SK-N-SH (cell line): ENCODE results near the gene QSOX1.

Experiments used
- EP300 ChIP-seq, 2 experiments: IDR thresholded peaks; 2 replicates each; pipeline versions ENCODE4 v1.4.0 to v1.6.1; 2012; ENCODE audit warnings: borderline replicate concordance in 1 of 2, low read depth in 1 of 2, low read length in 1 of 2
- EZH2phosphoT487 ChIP-seq: fragments of 200-600 bp; sonication (generic); IDR thresholded peaks from 2 replicates; pipeline ENCODE4 v1.6.1; 2017; ENCODE audit warnings: low read depth, mixed run types, mild to moderate bottlenecking, antibody characterized with exemption, moderate library complexity, borderline replicate concordance
- FOSL2 ChIP-seq: IDR thresholded peaks from 2 replicates; pipeline ENCODE4 v1.4.0; 2012; ENCODE audit warnings: low read depth, mild to moderate bottlenecking, moderate library complexity, borderline replicate concordance
- FOXJ3 ChIP-seq: sonication (generic); formaldehyde crosslinking; IDR thresholded peaks from 2 replicates; pipeline ENCODE4 v1.5.1; 2020; ENCODE audit warnings: mild to moderate bottlenecking, missing genetic modification reagents
- GABPA ChIP-seq: IDR thresholded peaks from 2 replicates; pipeline ENCODE4 v1.4.0; 2012; ENCODE audit warnings: low read depth, mild to moderate bottlenecking
- JUND ChIP-seq: IDR thresholded peaks from 2 replicates; pipeline ENCODE4 v1.4.0; 2012
- NRF1 ChIP-seq: IDR thresholded peaks from 2 replicates; pipeline ENCODE4 v1.6.1; 2012; ENCODE audit warnings: low read depth, mild to moderate bottlenecking, low read length
- POLR2AphosphoS5 ChIP-seq: IDR thresholded peaks from 2 replicates; pipeline ENCODE4 v1.6.1; 2012; ENCODE audit warnings: low read depth, low read length
- RFX5 ChIP-seq: IDR thresholded peaks from 2 replicates; pipeline ENCODE4 v1.6.1; 2012; ENCODE audit warnings: mild to moderate bottlenecking, improper control_type of control experiment, low read length
- TF ChIP-seq, protein P1 (sequence below): IDR thresholded peaks from 2 replicates; pipeline ENCODE4 v1.4.0; 2012; ENCODE audit warnings: low read depth, borderline replicate concordance
- TF ChIP-seq, protein P2 (sequence below): fragments of 200-600 bp; sonication (generic); IDR thresholded peaks from 2 replicates; pipeline ENCODE4 v1.6.1; 2017; ENCODE audit warnings: antibody characterized with exemption, mild to moderate bottlenecking, moderate library complexity
- TF ChIP-seq, protein P3 (sequence below): IDR thresholded peaks from 2 replicates; pipeline ENCODE4 v1.4.0; 2012; ENCODE audit warnings: low read depth, borderline replicate concordance
- TF ChIP-seq, protein P4 (sequence below): IDR thresholded peaks from 2 replicates; pipeline ENCODE4 v1.4.0; 2012; ENCODE audit warnings: low read depth

DNA sequence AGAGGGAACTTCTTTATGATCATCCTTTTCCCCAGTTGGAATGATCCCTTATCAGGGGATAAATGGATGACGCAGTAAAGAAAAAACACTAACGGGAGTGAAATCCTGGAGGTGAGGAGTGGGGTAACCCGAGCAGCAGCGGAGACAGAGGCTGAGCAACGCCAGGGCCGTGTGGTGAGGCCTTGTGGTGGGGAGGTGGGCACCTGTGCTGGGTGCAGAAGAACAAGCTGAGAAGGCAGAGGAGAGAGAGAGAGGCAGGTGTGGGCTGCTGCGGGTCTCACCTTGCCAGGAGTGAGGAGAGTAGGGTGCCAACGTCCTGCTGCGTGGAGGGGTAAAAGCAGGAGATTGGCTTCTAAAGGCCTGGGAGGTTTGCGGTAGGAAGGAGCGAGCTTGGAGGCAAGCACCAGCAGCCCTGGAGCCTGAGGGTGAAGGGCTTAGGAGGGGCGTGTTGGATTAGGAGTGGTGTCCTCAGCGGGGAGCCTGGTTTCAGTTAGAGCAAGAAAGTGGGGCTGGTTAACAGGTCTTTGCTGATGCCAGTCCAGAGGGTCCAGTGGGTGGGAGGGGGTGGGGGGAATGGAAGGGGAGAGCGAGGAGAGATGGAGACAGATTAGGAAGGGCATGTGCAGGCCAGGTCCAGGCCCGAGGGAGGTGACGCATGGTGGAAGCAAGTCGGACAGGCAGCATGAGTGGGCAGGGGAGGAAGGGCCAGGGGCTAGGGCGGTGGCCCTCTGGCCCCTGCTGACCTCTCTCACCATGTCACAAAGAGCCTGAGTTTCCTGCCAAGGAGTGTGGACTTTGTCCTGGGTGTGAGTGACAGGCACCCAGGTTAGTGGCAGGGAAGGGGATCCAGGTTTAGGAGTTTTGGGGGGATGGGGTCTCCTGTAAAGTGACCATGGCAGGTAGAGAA lies 38.7 kb downstream of the QSOX1 start:
- TF ChIP-seq EZH2phosphoT487 (no peak), GABPA (no peak), JUND (no peak), NRF1 (no peak), EP300 (IDR thresholded peaks at IDR 0.05; ENCODE audit: borderline replicate concordance in 1 of 2, low read depth in 1 of 2, low read length in 1 of 2) (no peak), POLR2AphosphoS5 (no peak), FOSL2 (no peak), RFX5 (no peak), FOXJ3 (CRISPR knock-in tag) (no peak)
- TF ChIP-seq, protein P1, sequence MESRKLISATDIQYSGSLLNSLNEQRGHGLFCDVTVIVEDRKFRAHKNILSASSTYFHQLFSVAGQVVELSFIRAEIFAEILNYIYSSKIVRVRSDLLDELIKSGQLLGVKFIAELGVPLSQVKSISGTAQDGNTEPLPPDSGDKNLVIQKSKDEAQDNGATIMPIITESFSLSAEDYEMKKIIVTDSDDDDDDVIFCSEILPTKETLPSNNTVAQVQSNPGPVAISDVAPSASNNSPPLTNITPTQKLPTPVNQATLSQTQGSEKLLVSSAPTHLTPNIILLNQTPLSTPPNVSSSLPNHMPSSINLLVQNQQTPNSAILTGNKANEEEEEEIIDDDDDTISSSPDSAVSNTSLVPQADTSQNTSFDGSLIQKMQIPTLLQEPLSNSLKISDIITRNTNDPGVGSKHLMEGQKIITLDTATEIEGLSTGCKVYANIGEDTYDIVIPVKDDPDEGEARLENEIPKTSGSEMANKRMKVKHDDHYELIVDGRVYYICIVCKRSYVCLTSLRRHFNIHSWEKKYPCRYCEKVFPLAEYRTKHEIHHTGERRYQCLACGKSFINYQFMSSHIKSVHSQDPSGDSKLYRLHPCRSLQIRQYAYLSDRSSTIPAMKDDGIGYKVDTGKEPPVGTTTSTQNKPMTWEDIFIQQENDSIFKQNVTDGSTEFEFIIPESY, result no peak
- TF ChIP-seq, protein P2, sequence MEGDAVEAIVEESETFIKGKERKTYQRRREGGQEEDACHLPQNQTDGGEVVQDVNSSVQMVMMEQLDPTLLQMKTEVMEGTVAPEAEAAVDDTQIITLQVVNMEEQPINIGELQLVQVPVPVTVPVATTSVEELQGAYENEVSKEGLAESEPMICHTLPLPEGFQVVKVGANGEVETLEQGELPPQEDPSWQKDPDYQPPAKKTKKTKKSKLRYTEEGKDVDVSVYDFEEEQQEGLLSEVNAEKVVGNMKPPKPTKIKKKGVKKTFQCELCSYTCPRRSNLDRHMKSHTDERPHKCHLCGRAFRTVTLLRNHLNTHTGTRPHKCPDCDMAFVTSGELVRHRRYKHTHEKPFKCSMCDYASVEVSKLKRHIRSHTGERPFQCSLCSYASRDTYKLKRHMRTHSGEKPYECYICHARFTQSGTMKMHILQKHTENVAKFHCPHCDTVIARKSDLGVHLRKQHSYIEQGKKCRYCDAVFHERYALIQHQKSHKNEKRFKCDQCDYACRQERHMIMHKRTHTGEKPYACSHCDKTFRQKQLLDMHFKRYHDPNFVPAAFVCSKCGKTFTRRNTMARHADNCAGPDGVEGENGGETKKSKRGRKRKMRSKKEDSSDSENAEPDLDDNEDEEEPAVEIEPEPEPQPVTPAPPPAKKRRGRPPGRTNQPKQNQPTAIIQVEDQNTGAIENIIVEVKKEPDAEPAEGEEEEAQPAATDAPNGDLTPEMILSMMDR, result no peak
- TF ChIP-seq, protein P3, sequence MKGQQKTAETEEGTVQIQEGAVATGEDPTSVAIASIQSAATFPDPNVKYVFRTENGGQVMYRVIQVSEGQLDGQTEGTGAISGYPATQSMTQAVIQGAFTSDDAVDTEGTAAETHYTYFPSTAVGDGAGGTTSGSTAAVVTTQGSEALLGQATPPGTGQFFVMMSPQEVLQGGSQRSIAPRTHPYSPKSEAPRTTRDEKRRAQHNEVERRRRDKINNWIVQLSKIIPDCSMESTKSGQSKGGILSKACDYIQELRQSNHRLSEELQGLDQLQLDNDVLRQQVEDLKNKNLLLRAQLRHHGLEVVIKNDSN, result no peak
- TF ChIP-seq, protein P4, sequence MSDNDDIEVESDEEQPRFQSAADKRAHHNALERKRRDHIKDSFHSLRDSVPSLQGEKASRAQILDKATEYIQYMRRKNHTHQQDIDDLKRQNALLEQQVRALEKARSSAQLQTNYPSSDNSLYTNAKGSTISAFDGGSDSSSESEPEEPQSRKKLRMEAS, result no peak
